Measurements from ENCODE around the gene C19orf25. TPM values are rescaled to one million over a fixed set of nuclear protein-coding genes. Genes with fewer than 3 reads are reported as not detected.

The C19orf25 gene
- total and polyA plus RNA-seq, 9 of the 15 experiments (the other 6 are each of a cell fraction or from before 2014, with no cell fraction given), result 0.79 to 96.0 (median 36.1) TPM

DNA sequence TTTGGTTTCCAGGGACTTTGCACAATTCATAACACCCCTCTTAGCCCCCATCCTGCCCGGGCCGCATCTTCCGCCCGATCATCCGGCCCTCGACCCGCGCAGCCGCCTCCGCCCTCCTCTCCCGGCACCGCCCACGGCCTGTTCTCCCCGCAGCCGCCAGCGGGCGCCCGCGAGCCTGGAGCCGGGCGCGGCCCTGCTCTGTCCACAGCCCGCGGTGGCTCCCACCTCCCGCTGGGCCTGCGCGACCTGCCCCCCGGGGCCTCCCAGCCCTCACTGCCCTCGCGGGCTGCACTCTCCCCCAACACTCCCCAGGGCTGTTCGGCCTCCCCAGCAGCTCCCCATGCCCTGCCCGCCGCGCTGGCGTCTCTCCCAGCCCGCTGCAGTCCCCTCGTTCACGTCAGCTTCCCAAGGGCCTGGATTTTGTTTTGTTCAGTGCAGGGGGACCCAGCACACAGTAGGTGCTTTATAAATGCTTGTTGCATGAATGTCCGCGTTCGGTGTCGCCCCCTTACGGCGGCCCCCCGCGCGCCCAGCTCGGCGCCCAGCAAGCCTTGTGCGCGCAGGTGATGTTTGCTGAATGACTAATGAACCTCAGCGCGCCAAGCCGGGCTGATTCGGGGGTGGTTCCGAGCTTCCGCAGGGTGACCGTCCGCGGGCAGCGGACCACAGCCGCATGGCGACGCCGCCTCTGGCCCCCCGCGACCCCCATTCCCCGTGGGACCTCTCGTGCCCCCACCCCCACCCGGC lies 33.7 kb downstream of the C19orf25 start (continued):
- TF ChIP-seq, protein P1, sequence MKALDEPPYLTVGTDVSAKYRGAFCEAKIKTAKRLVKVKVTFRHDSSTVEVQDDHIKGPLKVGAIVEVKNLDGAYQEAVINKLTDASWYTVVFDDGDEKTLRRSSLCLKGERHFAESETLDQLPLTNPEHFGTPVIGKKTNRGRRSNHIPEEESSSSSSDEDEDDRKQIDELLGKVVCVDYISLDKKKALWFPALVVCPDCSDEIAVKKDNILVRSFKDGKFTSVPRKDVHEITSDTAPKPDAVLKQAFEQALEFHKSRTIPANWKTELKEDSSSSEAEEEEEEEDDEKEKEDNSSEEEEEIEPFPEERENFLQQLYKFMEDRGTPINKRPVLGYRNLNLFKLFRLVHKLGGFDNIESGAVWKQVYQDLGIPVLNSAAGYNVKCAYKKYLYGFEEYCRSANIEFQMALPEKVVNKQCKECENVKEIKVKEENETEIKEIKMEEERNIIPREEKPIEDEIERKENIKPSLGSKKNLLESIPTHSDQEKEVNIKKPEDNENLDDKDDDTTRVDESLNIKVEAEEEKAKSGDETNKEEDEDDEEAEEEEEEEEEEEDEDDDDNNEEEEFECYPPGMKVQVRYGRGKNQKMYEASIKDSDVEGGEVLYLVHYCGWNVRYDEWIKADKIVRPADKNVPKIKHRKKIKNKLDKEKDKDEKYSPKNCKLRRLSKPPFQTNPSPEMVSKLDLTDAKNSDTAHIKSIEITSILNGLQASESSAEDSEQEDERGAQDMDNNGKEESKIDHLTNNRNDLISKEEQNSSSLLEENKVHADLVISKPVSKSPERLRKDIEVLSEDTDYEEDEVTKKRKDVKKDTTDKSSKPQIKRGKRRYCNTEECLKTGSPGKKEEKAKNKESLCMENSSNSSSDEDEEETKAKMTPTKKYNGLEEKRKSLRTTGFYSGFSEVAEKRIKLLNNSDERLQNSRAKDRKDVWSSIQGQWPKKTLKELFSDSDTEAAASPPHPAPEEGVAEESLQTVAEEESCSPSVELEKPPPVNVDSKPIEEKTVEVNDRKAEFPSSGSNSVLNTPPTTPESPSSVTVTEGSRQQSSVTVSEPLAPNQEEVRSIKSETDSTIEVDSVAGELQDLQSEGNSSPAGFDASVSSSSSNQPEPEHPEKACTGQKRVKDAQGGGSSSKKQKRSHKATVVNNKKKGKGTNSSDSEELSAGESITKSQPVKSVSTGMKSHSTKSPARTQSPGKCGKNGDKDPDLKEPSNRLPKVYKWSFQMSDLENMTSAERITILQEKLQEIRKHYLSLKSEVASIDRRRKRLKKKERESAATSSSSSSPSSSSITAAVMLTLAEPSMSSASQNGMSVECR (CRISPR knock-in tag; IDR thresholded peaks at IDR 0.05), result peak; percentile 83
- TF ChIP-seq SRSF7 (optimal IDR thresholded peaks at IDR 0.05; ENCODE audit: low read depth, low read length) (no peak), HIVEP1 (CRISPR knock-in tag; IDR thresholded peaks at IDR 0.05) (no peak), NEUROD1 (IDR thresholded peaks at IDR 0.05; ENCODE audit: borderline replicate concordance, low read depth, low read length, partially characterized antibody) (no peak), SP2 (IDR thresholded peaks at IDR 0.05; ENCODE audit: extremely low read depth, low read depth, low read length, poor library complexity, severe bottlenecking) (no peak), NUFIP1 (IDR thresholded peaks at IDR 0.05; ENCODE audit: partially characterized antibody) (no peak), ZNF224 (CRISPR knock-in tag; IDR thresholded peaks at IDR 0.05) (no peak), ZSCAN29 (IDR thresholded peaks at IDR 0.05) (0 out of 2 replicates have a peak, but pooled peaks have one; percentile 17), SPI1 (IDR thresholded peaks at IDR 0.05; ENCODE audit: borderline replicate concordance, low read depth, low read length) (no peak)
- TF ChIP-seq, protein P2, sequence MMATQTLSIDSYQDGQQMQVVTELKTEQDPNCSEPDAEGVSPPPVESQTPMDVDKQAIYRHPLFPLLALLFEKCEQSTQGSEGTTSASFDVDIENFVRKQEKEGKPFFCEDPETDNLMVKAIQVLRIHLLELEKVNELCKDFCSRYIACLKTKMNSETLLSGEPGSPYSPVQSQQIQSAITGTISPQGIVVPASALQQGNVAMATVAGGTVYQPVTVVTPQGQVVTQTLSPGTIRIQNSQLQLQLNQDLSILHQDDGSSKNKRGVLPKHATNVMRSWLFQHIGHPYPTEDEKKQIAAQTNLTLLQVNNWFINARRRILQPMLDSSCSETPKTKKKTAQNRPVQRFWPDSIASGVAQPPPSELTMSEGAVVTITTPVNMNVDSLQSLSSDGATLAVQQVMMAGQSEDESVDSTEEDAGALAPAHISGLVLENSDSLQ (IDR thresholded peaks at IDR 0.05), result no peak
- TF ChIP-seq, protein P3, sequence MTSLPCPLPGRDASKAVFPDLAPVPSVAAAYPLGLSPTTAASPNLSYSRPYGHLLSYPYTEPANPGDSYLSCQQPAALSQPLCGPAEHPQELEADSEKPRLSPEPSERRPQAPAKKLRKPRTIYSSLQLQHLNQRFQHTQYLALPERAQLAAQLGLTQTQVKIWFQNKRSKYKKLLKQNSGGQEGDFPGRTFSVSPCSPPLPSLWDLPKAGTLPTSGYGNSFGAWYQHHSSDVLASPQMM (CRISPR knock-in tag; IDR thresholded peaks at IDR 0.05), result no peak
- TF ChIP-seq, protein P4, sequence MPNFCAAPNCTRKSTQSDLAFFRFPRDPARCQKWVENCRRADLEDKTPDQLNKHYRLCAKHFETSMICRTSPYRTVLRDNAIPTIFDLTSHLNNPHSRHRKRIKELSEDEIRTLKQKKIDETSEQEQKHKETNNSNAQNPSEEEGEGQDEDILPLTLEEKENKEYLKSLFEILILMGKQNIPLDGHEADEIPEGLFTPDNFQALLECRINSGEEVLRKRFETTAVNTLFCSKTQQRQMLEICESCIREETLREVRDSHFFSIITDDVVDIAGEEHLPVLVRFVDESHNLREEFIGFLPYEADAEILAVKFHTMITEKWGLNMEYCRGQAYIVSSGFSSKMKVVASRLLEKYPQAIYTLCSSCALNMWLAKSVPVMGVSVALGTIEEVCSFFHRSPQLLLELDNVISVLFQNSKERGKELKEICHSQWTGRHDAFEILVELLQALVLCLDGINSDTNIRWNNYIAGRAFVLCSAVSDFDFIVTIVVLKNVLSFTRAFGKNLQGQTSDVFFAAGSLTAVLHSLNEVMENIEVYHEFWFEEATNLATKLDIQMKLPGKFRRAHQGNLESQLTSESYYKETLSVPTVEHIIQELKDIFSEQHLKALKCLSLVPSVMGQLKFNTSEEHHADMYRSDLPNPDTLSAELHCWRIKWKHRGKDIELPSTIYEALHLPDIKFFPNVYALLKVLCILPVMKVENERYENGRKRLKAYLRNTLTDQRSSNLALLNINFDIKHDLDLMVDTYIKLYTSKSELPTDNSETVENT (CRISPR knock-in tag; IDR thresholded peaks at IDR 0.05), result no peak
- TF ChIP-seq, protein P5, sequence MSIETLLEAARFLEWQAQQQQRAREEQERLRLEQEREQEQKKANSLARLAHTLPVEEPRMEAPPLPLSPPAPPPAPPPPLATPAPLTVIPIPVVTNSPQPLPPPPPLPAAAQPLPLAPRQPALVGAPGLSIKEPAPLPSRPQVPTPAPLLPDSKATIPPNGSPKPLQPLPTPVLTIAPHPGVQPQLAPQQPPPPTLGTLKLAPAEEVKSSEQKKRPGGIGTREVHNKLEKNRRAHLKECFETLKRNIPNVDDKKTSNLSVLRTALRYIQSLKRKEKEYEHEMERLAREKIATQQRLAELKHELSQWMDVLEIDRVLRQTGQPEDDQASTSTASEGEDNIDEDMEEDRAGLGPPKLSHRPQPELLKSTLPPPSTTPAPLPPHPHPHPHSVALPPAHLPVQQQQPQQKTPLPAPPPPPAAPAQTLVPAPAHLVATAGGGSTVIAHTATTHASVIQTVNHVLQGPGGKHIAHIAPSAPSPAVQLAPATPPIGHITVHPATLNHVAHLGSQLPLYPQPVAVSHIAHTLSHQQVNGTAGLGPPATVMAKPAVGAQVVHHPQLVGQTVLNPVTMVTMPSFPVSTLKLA (conservative IDR thresholded peaks at IDR 0.05), result peak in 1 of 2 experiments; percentile 50; a peak in 2 of 4 replicates

All from K562 (cell line).